Measurements from ENCODE around the gene CTDNEP1.

The CTDNEP1 gene

DNA sequence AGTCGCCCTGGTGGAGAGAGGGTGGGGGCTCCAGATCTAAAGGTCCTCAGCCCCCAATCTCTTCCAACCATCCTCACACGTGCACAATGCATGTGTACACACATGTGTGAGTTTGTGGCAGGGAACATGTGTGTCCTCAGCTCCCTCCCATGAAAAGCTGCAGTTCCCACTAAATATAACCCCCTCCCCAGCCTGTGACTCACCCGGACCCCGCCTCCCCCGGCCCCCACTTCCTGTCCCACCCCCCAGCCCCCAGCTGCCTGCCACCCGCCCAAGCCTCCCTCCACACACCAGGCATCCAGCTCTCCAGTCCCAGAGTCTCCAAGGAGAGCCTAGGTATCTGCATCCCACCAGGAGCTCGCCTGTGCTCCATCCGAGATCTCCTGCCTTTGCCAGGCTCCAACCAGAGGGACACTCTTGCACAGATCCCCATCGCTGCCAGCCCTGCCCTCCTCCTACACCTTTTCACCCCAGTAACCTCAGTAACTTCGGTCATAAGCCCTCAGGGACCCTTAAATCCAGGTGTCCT lies 35.8 kb downstream of the CTDNEP1 start:
- no peak for DNase-seq

- no peak for DNase-seq
Observed at GRCh38 chr17:7215136-7215638, 36.3 kb downstream of the CTDNEP1 start.

GRCh38 chr17:7214300-7215135 lies 37.0 kb downstream of the CTDNEP1 start:
- DNase-seq: peak; percentile 84

GRCh38 chr17:7213895-7214299 lies 37.6 kb downstream of the CTDNEP1 start:
- DNase-seq: peak; percentile 94

GRCh38 chr17:7211491-7212273 lies 39.9 kb downstream of the CTDNEP1 start:
- DNase-seq: no peak

GRCh38 chr17:7208754-7209460 lies 42.6 kb downstream of the CTDNEP1 start:
- no peak for DNase-seq

DNA sequence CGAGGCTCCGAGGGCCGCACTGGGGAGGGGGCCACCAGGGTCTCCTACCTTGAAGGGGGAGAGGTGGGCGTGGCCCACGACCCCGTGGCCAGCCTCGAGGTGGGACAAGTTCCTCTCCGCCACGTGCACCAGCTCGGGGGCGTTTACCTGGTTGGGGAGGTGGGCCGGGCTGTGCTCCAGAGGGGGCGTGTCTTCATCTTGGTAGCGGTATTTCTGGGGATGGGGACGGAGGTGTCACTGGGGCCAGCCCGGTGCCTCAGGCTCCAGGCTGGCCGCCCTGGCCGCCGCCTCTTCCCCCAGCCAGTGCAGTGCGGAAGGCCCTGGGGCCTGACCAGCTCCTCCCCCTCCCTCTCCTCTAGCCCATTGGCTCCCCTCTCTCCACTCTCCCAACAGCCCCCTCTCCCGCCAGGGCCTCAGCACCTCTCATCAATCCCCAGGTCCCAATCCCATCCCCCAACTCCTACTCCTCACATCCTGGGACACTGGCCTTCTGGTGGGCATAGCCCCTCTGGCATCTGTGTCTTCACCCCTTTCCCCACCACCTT lies 43.4 kb downstream of the CTDNEP1 start:
- DNase-seq: no peak

DNA sequence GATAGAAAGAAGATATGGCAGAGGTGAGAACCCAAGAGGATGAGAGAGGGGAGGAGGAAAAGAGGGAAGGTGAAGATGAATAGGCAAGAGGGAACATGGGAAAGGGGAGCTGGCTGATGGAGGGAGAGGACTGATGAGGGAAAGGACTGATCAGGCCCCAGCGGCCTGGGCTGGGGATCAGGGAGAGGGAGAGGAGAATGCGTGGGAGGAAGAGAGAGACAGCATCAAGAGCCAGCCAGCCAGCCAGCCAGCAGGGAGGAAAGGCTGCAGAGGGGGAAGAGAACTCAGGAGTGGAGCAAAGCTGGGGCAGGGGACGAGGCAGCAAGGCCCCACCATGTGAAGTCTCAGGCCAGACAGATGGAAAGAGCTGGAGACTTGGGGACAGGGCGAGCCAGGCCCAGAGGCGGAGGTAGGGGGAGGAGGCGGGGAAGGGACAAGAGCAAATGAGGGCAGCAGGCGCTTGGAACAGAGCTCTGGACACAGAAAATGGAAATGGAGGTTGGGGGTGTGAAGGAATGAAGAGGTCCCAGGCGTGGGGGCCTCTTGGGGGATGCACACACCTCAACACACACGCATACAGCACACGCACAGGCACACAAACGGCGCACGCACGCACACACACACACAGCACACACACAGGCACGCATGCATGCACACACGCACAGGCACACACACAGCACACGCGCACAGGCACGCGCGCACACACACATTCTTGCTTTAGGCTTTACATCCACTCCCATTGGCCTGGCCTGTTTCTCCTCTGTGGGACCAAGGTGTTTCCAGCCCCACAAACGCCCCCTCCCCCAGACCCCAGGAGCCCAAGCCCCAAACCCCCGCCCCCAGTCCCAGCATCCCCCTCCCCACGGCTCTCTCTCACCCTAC lies 44.2 kb downstream of the CTDNEP1 start:
- peak; percentile 61 for DNase-seq

- no peak for DNase-seq
Observed at GRCh38 chr17:7205561-7205960, 46.0 kb downstream of the CTDNEP1 start.

GRCh38 chr17:7204828-7205461 lies 46.6 kb downstream of the CTDNEP1 start:
- DNase-seq: peak; percentile 90

- no peak for DNase-seq
Observed at GRCh38 chr17:7204336-7204735, 47.2 kb downstream of the CTDNEP1 start.

- DNase-seq: no peak
Observed at GRCh38 chr17:7203391-7203790, 48.1 kb downstream of the CTDNEP1 start.

DNA sequence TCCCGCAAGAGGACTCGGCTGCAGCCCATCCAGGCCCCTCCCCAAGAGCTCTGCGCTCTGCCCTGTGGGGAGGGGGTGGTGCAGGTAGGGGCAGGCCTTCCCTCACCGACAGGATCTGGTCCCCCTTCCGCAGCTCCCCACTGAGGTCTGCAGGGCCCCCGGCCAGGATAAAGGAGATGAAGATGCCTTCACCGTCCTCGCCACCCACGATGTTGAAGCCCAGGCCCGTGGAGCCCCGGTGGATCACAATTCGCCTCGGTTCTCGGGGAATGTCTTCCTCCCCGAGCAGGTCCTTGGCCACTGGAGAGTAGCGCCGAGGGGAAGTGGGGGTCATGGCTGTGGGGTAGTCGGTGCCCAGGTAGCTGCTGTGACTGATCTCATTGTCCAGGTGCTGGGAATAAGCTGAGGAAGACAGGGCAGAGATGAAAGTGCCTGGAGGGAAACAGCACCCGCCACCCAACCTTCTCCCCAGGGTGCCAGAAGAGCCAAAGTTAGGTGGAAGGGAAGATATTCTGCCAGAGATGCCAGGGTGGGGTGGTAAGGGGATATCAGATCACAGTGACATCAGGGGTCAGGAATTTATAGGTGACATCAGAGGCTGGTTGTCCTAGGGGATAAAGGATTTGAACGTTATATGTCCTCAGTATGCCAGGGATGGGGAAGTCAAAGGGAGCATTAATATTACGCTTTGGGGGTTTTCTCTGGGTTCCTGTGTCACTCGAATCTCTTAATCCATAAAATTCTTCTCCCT lies 54.7 kb downstream of the CTDNEP1 start:
- DNase-seq: no peak

- DNase-seq: no peak
Observed at GRCh38 chr17:7195971-7196370, 55.6 kb downstream of the CTDNEP1 start.

Data from right kidney (tissue), 1 donor.